Adipose tissue (tissue), 3 donors: ENCODE results near the gene SEMA4A. TPM values are rescaled to one million over a fixed set of nuclear protein-coding genes. Genes with fewer than 3 reads are reported as not detected.
"Not testable (repeated sequence)": the region's sequence is repeated elsewhere in the genome, so short reads cannot be mapped to it uniquely, and the experiment has no call there.

Experiments
- H3K27ac ChIP-seq: one replicate; pipeline ENCODE4 v1.5.1; 2013; ENCODE audit warnings: low read depth, low read length
- WGBS, 3 donors: extraction: QIAGEN DNeasy Blood & Tissue Kit; methylation state at CpG; one replicate each; pipeline ENCODE4 v1.1.7; 2013; 5-methylcytosine and 5-hydroxymethylcytosine counted together
- polyA plus RNA-seq, 3 donors: library from polyadenylated mRNA; stranded (reverse); fragments of 200-250 nt; gene quantifications; one replicate each; pipeline ENCODE4 v1.2.3, GENCODE V29; 2013
- donor health status: healthy with polysubstance abuse.
- donor health status: Bipolar disorder and iron deficiency.
- donor health status: healthy.

SEMA4A gene
- 1 to 10 TPM; 2.1 to 9.5 (median 7.4) TPM for polyA plus RNA-seq

GRCh38 chr1:156153362-156153761 is at the start of gene SEMA4A:
Gene SEMA4A (plus strand): TSS chr1:156153585. CDS start chr1:156154579, 994 bp downstream.
- H3K27ac ChIP-seq, result no peak within 1 kb of the TSS
- WGBS, 3 donors, result 34 to 90% (median 80%) methylated on average over 9 to 10 of the region's 10 CpGs

DNA sequence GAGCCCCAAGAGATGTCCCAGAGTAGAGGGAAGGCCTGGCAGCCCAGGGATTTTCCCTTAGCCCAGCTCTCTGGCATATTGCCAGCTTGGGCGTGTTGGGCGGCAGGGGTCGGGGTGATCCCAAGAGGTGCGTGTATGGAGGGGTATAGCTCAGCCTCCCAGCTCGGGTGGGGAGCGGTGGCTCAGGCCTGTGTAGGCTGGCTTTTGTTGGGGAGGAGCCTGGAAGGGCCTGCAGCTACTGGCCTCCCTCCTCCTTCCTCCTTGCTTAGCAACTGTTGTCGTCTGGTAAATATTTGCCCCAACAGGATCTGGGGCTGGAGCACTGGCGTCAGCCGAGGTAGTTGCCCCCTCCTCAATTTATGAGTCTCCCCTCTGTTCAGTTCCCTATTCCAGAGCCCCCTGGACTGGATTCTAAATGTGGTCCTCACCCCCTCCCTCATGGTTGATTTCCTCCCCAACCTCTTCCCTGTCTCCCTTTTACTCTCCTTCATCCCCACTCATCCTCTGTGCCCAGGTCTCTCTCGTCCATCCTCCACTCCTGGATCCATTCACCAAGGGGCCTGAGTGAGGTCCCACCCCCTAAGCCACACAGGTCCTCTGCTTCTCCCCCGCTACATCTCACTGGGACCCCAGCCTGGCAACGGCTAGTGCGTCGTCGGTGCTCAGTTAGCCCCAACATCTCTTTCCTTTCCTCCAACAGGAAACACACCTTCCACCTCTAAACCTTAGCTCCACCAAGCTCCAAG is 49.1 kb upstream of the SEMA4A start:
- H3K27ac ChIP-seq, result peak overlapping the region; percentile 90
- 27 to 39% (median 27%) methylated on average over 15 of the region's 15 CpGs for WGBS, 3 donors

GRCh38 chr1:156104861-156105832 is 48.2 kb upstream of the SEMA4A start:
- WGBS, 3 donors, result 39 to 62% (median 43%) methylated on average over 11 of the region's 11 CpGs
- H3K27ac ChIP-seq, result peak overlapping the region; percentile 90

DNA sequence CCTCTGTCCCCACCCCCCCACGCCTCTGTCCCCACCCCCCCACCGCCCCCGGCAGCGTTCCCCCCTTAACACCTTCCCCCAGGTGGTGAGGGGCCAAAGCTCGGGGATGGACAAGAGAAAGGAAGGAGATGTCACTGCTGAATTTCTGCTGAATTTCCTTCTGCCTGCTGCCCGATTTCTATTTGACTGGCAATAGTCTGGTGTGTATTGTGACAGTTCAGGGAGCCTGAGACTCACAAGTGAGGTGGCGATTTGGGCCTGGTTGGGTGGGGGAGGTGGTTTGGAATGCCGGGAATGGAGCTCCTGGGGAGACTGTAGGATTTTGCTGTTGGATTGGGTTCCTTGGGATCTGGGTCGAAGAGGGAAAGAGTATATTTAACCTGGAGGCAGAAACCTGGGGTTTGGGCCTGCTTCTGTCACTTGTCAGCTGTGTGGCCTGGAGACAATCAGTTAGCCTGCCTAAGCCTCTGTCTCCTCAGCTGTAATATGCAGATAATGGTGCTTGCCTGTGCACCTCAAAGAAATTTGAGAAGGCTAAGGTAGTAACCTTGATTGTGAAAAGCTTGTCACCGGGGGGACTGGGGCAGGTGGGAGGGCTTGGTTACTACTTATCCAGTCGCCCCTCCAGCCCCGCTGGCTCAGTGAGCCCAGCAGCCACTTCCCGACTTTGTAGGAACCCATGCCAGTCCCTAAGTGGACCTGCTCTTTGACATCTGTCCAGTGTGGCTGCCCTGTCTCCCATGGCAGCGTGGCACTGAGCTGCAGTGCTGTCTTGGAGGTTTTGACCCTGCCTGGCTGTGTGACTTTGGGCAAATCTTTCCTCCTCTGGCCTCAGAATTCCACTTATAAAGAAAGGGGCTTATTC is 46.5 kb upstream of the SEMA4A start:
- H3K27ac ChIP-seq, result peak overlapping the region; percentile 60
- WGBS, 3 donors, result 25 to 46% (median 40%) methylated on average over 13 to 14 of the region's 14 CpGs

GRCh38 chr1:156108057-156108456 is 45.3 kb upstream of the SEMA4A start:
- WGBS, 3 donors, result 77 to 95% (median 94%) methylated on average over 3 of the region's 3 CpGs

DNA sequence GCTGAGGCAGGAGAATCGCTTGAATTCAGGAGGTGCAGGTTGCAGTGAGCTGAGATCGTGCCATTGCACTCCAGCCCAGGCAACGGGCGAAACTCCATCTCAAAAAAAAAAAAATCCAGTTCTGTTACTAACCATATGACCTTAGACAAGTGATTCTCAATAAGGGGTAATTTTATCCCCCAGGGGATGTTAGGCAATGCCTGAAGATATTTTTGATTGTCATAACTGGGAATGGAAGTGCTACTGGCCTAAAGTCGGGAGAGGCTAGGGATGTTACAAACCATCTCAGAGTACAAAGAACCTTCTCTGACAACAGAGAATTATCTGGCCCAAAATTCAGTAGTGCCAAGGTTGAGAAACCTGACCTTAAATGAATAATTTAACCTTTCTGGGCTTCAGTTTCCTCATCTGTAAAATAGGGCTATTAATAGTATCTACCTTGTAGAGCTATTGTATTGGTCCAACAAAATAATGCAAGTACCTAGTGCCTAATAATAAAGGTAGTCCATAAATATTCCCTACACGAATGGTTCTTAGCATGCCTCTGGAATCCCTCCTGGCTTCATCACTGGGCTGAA is 44.6 kb upstream of the SEMA4A start:
- 74 to 91% (median 84%) methylated on average over 6 of the region's 6 CpGs for WGBS, 3 donors

More at GRCh38 chr1:156108057-156108456, 45.3 kb upstream of the SEMA4A start:
- no peak overlapping the region for H3K27ac ChIP-seq

DNA sequence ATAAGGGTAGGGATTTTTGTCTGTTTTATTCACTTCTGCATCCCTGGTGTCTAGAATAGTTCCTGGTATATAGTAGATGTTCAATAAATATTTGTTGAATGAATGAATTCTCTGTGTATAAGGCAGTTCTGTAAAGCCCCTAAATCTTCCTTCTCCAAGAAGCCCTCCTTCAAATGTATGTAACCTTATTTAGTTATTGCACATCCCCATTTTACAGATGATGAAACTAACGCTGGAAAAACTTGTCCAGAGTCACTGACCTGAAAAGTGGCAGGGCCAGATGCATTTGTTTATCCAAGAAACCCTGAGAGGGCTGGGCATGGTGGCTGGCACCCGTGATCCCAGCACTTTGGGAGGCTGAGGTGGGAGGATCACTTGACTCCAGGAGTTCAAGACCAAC is 43.1 kb upstream of the SEMA4A start:
- H3K27ac ChIP-seq, result no peak overlapping the region
- 80 to 88% (median 82%) methylated on average over 2 of the region's 2 CpGs for WGBS, 3 donors

More for the DNA sequence above, 44.6 kb upstream of the SEMA4A start:
- H3K27ac ChIP-seq, result no peak overlapping the region

- no peak overlapping the region for H3K27ac ChIP-seq
- 58 to 75% (median 71%) methylated on average over 4 of the region's 4 CpGs for WGBS, 3 donors
Measured at GRCh38 chr1:156111355-156111962, 41.9 kb upstream of the SEMA4A start.

DNA sequence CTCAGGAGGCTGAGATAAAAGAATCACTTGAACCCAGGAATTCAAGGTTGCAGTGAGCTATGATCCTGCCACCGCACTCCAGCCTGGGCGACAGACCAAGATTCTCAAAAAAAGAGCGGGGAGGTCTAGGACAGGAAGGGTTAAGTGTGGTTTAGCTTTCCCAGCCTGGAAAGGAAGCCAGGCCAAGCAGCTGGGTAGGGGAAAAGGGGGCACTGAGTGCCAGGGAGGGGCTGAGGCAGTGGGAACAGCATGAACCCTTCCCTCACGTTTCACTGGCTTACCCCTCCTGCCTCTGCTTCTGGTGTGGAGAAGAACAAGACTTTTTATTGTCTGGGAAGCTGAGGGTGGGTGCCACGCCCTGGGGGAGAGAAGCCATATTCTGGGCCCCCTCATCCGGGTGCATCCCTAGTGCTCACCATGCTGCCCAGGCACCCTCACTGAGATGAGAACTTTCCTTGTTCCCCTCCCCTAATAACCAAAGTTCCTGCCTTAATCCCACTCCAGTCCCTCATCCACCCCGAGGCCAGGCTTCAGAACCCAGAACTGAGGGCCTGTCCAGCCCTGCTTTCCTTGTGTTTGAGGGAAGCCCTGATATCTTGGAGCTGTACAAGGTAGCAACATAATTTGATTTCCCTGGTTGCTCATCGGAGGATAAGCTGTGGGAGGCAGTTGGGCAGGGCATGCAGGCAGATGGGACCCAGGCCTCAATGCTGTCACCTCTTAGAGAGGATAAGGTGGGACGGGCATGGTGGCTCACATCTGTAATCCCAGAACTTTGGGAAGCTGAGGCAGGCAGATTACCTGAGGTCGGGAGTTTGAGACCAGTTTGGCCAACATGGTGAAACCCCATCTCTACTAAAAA is 40.9 kb upstream of the SEMA4A start:
- WGBS, 3 donors, result 72 to 79% (median 74%) methylated on average over 10 of the region's 10 CpGs
- no peak overlapping the region for H3K27ac ChIP-seq

DNA sequence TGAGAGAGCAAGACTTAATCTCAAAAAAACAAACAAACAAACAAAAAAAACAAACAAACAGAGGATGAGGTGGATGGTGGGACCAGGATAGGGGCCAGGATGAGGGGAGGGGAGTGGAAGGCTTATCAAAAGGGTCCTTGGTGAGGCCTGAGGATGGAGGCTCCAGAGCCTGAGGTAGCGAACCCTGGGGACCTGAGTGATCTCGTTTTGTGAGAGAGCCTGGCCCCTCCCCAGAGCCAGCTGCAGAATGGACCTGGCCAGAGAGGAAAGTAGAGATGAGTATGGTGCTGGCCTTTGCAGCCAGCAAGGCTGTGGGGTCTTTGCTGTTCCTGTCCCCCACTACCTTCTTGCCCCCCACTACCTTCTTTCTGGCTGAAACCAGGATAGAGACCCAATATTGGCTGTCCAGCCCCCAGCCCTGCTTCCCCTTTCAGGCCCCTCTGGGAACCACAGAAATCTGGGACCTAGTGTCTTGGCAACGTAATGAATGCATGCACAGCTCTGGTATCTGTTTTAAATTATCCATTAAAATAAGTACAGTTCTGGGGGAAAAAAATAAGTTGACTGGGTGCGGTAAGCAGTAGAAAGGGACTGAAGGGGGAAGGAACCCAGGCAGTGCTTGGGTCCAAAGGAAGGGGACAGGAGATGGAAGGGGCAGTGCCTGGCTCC is 40.0 kb upstream of the SEMA4A start:
- H3K27ac ChIP-seq, result peak overlapping the region; percentile 8
- 51 to 55% (median 53%) methylated on average over 4 of the region's 4 CpGs for WGBS, 3 donors

DNA sequence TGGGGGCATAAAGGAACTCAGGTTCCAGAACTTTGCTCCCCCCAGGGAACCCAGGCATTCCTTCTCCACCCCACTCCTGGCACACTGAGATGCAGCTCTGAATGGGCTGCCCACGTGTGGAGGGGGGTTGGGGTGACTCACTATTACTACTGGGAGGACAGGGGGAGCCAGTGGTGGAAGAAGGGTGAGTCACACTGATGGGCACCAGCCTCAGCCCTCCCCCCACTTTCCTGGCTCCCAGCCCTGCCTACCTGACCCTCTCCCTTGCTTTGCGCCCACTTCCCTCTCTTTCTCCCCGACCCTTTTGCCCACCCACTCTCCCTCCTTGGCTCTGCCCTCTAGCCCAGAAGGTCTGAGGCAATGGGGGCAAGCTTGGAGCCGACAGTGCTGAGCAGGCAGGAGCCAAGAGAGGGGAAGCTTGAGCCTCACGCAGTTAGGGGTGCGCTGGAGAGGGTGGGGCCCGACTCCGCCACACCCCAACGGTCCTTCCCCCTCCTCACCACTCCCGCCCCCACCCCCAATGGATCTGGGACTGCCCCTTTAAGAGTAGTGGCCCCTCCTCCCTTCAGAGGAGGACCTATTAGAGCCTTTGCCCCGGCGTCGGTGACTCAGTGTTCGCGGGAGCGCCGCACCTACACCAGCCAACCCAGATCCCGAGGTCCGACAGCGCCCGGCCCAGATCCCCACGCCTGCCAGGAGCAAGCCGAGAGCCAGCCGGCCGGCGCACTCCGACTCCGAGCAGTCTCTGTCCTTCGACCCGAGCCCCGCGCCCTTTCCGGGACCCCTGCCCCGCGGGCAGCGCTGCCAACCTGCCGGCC is 39.1 kb upstream of the SEMA4A start, which contains the start of gene LMNA:
Gene LMNA, plus strand, starts transcription at position 611 of the 818 bp plus-strand sequence. CDS start 208 bp downstream, outside the sequence.
- 1% methylated on average over 28 to 37 of the region's 37 CpGs for WGBS, 3 donors
- peak within 1 kb of the TSS; percentile 93 for H3K27ac ChIP-seq

DNA sequence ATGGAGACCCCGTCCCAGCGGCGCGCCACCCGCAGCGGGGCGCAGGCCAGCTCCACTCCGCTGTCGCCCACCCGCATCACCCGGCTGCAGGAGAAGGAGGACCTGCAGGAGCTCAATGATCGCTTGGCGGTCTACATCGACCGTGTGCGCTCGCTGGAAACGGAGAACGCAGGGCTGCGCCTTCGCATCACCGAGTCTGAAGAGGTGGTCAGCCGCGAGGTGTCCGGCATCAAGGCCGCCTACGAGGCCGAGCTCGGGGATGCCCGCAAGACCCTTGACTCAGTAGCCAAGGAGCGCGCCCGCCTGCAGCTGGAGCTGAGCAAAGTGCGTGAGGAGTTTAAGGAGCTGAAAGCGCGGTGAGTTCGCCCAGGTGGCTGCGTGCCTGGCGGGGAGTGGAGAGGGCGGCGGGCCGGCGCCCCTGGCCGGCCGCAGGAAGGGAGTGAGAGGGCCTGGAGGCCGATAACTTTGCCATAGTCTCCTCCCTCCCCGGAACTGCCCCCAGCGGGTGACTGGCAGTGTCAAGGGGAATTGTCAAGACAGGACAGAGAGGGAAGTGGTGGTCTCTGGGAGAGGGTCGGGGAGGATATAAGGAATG is 38.4 kb upstream of the SEMA4A start:
- WGBS, 3 donors, result 0 to 1% (median 0%) methylated on average over 48 to 49 of the region's 49 CpGs
- H3K27ac ChIP-seq, result peak overlapping the region; percentile 93

DNA sequence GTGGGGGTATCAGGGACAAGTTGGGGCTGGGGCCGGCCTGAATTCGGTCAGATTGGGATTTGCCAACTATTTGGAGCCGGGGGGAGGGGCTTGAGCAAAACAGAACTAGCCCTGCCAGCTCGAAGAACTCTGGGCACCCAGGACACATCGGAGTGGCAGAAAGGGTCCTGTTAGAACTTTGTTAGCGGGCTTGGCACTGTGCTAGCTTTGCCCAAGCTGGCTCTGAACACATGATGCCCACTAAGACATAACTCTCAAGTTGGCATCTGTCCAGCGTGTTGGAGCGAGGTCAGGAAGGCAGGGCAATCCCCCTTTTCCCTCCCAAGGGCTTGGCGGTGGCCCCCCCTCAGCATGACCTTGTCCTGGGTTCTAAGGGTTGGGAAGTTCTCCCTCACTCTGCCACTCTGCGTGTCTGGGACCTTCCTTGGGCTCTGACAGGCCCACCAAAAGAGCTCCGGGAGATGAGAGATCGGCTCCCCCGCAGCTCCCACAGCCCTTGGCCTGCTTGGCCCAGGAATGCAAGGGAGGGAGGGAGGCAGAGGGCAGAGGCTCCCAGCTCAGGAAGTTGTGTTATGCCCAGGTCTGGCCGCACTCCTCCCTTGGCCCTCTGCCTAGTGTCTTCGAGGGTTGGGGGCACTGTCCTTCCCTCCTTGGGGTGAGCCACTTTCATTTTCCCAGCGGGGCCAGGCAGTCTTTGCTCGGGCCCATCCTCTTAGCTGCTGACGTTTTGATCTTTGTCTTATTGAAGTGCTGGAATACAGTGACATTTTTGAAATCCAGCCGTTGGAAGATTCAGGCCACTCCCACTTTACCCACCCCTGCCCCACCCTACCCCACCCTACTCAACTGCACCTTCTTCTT is 37.6 kb upstream of the SEMA4A start:
- peak overlapping the region; percentile 93 for H3K27ac ChIP-seq
- 3 to 9% (median 7%) methylated on average over 19 of the region's 19 CpGs for WGBS, 3 donors

DNA sequence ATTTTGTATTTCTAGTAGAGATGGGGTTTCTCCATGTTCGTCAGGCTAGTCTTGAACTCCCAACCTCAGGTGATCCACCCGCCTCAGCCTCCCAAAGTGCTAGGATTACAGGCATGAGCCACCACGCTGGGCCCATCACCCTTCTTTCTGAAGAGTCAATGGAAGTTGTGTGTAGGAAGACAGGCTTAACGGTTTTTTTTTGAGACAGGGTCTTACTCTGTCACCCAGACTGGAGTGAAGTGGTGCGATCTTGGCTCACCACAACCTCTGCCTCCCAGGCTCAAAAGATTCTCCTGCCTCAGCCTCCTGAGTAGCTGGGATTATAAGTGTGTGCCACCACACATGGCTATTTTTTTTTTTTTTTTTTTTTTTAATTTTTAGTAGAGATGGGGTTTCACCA is 36.7 kb upstream of the SEMA4A start:
- not testable (repeated sequence) for H3K27ac ChIP-seq
- 54 to 84% (median 56%) methylated on average over 5 of the region's 5 CpGs for WGBS, 3 donors
